HEK293 (cell line): ENCODE measurements around the gene RAB11FIP3.
A peak's percentile ranks its signal among the peaks of the same experiment; 100 is the strongest.

Source experiments
- AEBP2 ChIP-seq: fragments of 450-650 bp; formaldehyde crosslinking; IDR thresholded peaks from 2 replicates; pipeline ENCODE4 v1.5.1; 2016; ENCODE audit warnings: missing biosample characterization, missing genetic modification characterization, borderline replicate concordance
- KLF1 ChIP-seq: fragments of 450-650 bp; formaldehyde crosslinking; IDR thresholded peaks from 2 replicates; pipeline ENCODE4 v1.5.1; 2016; ENCODE audit warnings: missing biosample characterization, missing genetic modification characterization
- KLF9 ChIP-seq: fragments of 450-650 bp; formaldehyde crosslinking; IDR thresholded peaks from 2 replicates; pipeline ENCODE4 v1.5.1; 2016; ENCODE audit warnings: missing biosample characterization, missing genetic modification characterization, low read depth
- PRDM2 ChIP-seq: fragments of 450-650 bp; formaldehyde crosslinking; IDR thresholded peaks from 2 replicates; pipeline ENCODE4 v1.5.1; 2016; ENCODE audit warnings: missing biosample characterization, missing genetic modification characterization, borderline replicate concordance
- SP2 ChIP-seq: fragments of 450-650 bp; formaldehyde crosslinking; IDR thresholded peaks from 2 replicates; pipeline ENCODE4 v1.5.1; 2016; ENCODE audit warnings: missing biosample characterization, missing genetic modification characterization
- SP3 ChIP-seq: fragments of 450-650 bp; formaldehyde crosslinking; IDR thresholded peaks from 2 replicates; pipeline ENCODE4 v1.5.1; 2016; ENCODE audit warnings: missing biosample characterization, missing genetic modification characterization
- TCF7L2 ChIP-seq: IDR thresholded peaks from 2 replicates; pipeline ENCODE4 v1.6.1; 2011; ENCODE audit warnings: low read depth, mild to moderate bottlenecking, inconsistent platforms, low read length, moderate library complexity, borderline replicate concordance
- TSHZ1 ChIP-seq: fragments of 450-650 bp; formaldehyde crosslinking; IDR thresholded peaks from 2 replicates; pipeline ENCODE4 v1.5.1; 2016; ENCODE audit warnings: missing biosample characterization, missing genetic modification characterization, borderline replicate concordance
- ZBTB7A ChIP-seq: fragments of 450-650 bp; formaldehyde crosslinking; IDR thresholded peaks from 2 replicates; pipeline ENCODE4 v1.5.1; 2016; ENCODE audit warnings: low read depth, missing biosample characterization, missing genetic modification characterization
- ZFP69B ChIP-seq: fragments of 450-650 bp; formaldehyde crosslinking; IDR thresholded peaks from 2 replicates; pipeline ENCODE4 v1.5.1; 2016; ENCODE audit warnings: missing biosample characterization, missing genetic modification characterization
- ZNF48 ChIP-seq: fragments of 450-650 bp; formaldehyde crosslinking; IDR thresholded peaks from 2 replicates; pipeline ENCODE4 v1.5.1; 2016; ENCODE audit warnings: missing biosample characterization, missing genetic modification characterization
- ZNF518A ChIP-seq: fragments of 450-650 bp; formaldehyde crosslinking; conservative IDR thresholded peaks from 2 replicates; pipeline ENCODE4 v1.5.1; 2016; ENCODE audit warnings: low read depth, missing biosample characterization, missing genetic modification characterization
- ZNF529 ChIP-seq: fragments of 450-650 bp; formaldehyde crosslinking; IDR thresholded peaks from 2 replicates; pipeline ENCODE4 v1.5.1; 2017; ENCODE audit warnings: missing genetic modification characterization, missing biosample characterization; ENCODE audit not compliant: insufficient replicate concordance
- ZNF558 ChIP-seq: fragments of 450-650 bp; formaldehyde crosslinking; IDR thresholded peaks from 2 replicates; pipeline ENCODE4 v1.5.1; 2016; ENCODE audit warnings: missing biosample characterization, missing genetic modification characterization
- ZNF571 ChIP-seq: fragments of 450-650 bp; formaldehyde crosslinking; IDR thresholded peaks from 2 replicates; pipeline ENCODE4 v1.5.0; 2017; ENCODE audit warnings: missing biosample characterization, missing genetic modification characterization
- ZNF624 ChIP-seq: fragments of 450-650 bp; formaldehyde crosslinking; IDR thresholded peaks from 2 replicates; pipeline ENCODE4 v1.5.1; 2017; ENCODE audit warnings: missing biosample characterization, missing genetic modification characterization
- ZNF660 ChIP-seq: fragments of 450-650 bp; IDR thresholded peaks from 2 replicates; pipeline ENCODE4 v1.5.1; 2018; ENCODE audit warnings: missing biosample characterization, mild to moderate bottlenecking, missing genetic modification characterization
- ZNF692 ChIP-seq: fragments of 450-650 bp; formaldehyde crosslinking; IDR thresholded peaks from 2 replicates; pipeline ENCODE4 v1.5.1; 2016; ENCODE audit warnings: missing biosample characterization, missing genetic modification characterization
- ZNF768 ChIP-seq: fragments of 450-650 bp; formaldehyde crosslinking; IDR thresholded peaks from 2 replicates; pipeline ENCODE4 v1.5.1; 2018; ENCODE audit warnings: missing biosample characterization, mild to moderate bottlenecking, missing genetic modification characterization
- ZNF776 ChIP-seq: fragments of 450-650 bp; formaldehyde crosslinking; IDR thresholded peaks from 2 replicates; pipeline ENCODE4 v1.5.0; 2017; ENCODE audit warnings: missing biosample characterization, missing genetic modification characterization, borderline replicate concordance
- ZNF785 ChIP-seq: fragments of 450-650 bp; formaldehyde crosslinking; IDR thresholded peaks from 2 replicates; pipeline ENCODE4 v1.5.1; 2016; ENCODE audit warnings: missing biosample characterization, missing genetic modification characterization

Gene RAB11FIP3

GRCh38 chr16:527015-527903 lies 101.8 kb downstream of the RAB11FIP3 start, which contains the start of gene CAPN15 (continued):
- TF ChIP-seq ZNF518A (tag by site-specific recombination): no peak
- no peak for TF ChIP-seq PRDM2 (tag by site-specific recombination)
- TF ChIP-seq ZFP69B: peak; percentile 38; the same call in 1 of the 2 replicates
- no peak for TF ChIP-seq TCF7L2
- TF ChIP-seq TSHZ1: no peak
- peak; percentile 69; the same call in 1 of the 2 replicates for TF ChIP-seq ZNF692 (tag by site-specific recombination)
- TF ChIP-seq ZNF529: no peak
- peak; percentile 95 for TF ChIP-seq ZNF785 (tag by site-specific recombination)
- TF ChIP-seq ZBTB7A (tag by site-specific recombination): peak; percentile 12; the same call in 1 of the 2 replicates
- peak; percentile 76 for TF ChIP-seq KLF1
- TF ChIP-seq ZNF558 (tag by site-specific recombination): no peak
- peak; percentile 77 for TF ChIP-seq SP2 (tag by site-specific recombination)
- no peak for TF ChIP-seq ZNF571 (tag by site-specific recombination)
- TF ChIP-seq ZNF48 (tag by site-specific recombination): no peak
- TF ChIP-seq SP3 (tag by site-specific recombination): peak; percentile 99
- no peak for TF ChIP-seq ZNF776 (tag by site-specific recombination)
- TF ChIP-seq KLF9 (tag by site-specific recombination): peak; percentile 69
- no peak for TF ChIP-seq ZNF624
- TF ChIP-seq ZNF768 (tag by site-specific recombination): peak; percentile 44; the same call in 1 of the 2 replicates
- TF ChIP-seq AEBP2 (tag by site-specific recombination): no peak
- peak; percentile 58; the same call in 1 of the 2 replicates for TF ChIP-seq ZNF660 (tag by site-specific recombination)
